AG04449 (cell line): Measurements from ENCODE around the gene ZNF341.

Experiments used
- CTCF ChIA-PET: fragments of 350-600 bp; formaldehyde crosslinking; extraction: SDS; loops from one replicate; lab custom pipeline; 2021; ENCODE audit warnings: antibody characterized with exemption; lab: Yijun Ruan, JAX
- POLR2A ChIA-PET: fragments of 400-600, 350-600 bp; formaldehyde crosslinking; extraction: SDS; loops from one replicate; lab custom pipeline; 2020; ENCODE audit warnings: antibody characterized with exemption, inconsistent platforms; lab: Yijun Ruan, JAX
- DNase-seq: peaks from one replicate; pipeline ENCODE4 v3.0.0-alpha.2; 2010; ENCODE audit warnings: low read depth, low spot score
- H3K4me3 ChIP-seq: 2 replicates; pipeline ENCODE4 v1.5.1; 2011; ENCODE audit warnings: low read depth, mild to moderate bottlenecking, control low read depth, low read length
- TF ChIP-seq, protein P1 (sequence below): IDR thresholded peaks from one replicate; pipeline ENCODE4 v1.5.1; 2011; ENCODE audit warnings: mild to moderate bottlenecking, moderate library complexity, low read length, control low read depth, inconsistent platforms; ENCODE audit not compliant: insufficient read depth; ENCODE audit errors: missing control alignments

The ZNF341 gene

GRCh38 chr20:33781945-33782344 lies 50.1 kb downstream of the ZNF341 start:
- POLR2A ChIA-PET, result no interaction called here
- H3K4me3 ChIP-seq, result no peak overlapping the region
- CTCF ChIA-PET, result interaction anchor here (0.7 to 1.4 kb wide), 2 partner anchors 49 to 347 kb away, joined by 3 read pairs; no protein-coding TSS in a partner anchor
- TF ChIP-seq, protein P1, sequence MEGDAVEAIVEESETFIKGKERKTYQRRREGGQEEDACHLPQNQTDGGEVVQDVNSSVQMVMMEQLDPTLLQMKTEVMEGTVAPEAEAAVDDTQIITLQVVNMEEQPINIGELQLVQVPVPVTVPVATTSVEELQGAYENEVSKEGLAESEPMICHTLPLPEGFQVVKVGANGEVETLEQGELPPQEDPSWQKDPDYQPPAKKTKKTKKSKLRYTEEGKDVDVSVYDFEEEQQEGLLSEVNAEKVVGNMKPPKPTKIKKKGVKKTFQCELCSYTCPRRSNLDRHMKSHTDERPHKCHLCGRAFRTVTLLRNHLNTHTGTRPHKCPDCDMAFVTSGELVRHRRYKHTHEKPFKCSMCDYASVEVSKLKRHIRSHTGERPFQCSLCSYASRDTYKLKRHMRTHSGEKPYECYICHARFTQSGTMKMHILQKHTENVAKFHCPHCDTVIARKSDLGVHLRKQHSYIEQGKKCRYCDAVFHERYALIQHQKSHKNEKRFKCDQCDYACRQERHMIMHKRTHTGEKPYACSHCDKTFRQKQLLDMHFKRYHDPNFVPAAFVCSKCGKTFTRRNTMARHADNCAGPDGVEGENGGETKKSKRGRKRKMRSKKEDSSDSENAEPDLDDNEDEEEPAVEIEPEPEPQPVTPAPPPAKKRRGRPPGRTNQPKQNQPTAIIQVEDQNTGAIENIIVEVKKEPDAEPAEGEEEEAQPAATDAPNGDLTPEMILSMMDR, result no peak
- DNase-seq, result no peak

GRCh38 chr20:33783256-33783655 lies 51.5 kb downstream of the ZNF341 start:
- CTCF ChIA-PET, result interaction anchor here (0.9 to 1.4 kb wide), 3 partner anchors 9 to 287 kb away, joined by 3 to 6 read pairs (median 3); no protein-coding TSS in a partner anchor
- POLR2A ChIA-PET, result no interaction called here

GRCh38 chr20:33783818-33784217 lies 52.0 kb downstream of the ZNF341 start:
- H3K4me3 ChIP-seq, result no peak overlapping the region
- ChIA-PET POLR2A (no interaction called here), CTCF (interaction anchor here (1.4 kb wide), 1 partner anchor 9 kb away, joined by 6 read pairs; no protein-coding TSS in a partner anchor)
- DNase-seq, result no peak
- TF ChIP-seq, protein P1, result no peak

More at GRCh38 chr20:33783256-33783655, 51.5 kb downstream of the ZNF341 start:
- TF ChIP-seq, protein P1, result no peak
- no peak for DNase-seq
- no peak overlapping the region for H3K4me3 ChIP-seq

DNA sequence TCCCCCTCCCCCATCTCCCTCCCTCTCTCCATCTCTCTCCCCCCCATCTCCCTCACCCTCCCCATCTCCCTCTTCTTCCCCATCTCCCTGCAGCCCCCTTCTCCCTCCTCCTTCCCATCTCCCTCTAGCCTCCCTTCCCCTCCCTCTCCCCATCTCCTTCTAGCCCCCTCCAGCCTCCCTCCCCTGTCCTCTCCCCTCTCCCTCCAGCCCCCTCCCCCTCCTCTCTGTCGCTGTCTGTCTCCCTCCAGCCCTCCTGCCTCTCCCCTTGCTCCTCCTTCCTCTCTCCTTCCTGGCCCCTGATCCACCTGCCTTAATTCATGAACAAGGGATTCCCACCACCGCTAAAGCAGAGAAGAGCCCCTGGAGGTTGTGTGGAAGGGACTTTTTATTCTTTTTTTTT lies 52.4 kb downstream of the ZNF341 start:
- DNase-seq, result no peak
- ChIA-PET CTCF (no interaction called here), POLR2A (no interaction called here)
- no peak overlapping the region for H3K4me3 ChIP-seq
- TF ChIP-seq, protein P1, result no peak

GRCh38 chr20:33785503-33785902 lies 53.7 kb downstream of the ZNF341 start:
- CTCF ChIA-PET, result no interaction called here
- TF ChIP-seq, protein P1, result no peak
- DNase-seq, result no peak
- POLR2A ChIA-PET, result no interaction called here
- no peak overlapping the region for H3K4me3 ChIP-seq

GRCh38 chr20:33787253-33787891 lies 55.6 kb downstream of the ZNF341 start:
- TF ChIP-seq, protein P1, result no peak
- no peak for DNase-seq
- ChIA-PET CTCF (no interaction called here), POLR2A (no interaction called here)
- H3K4me3 ChIP-seq, result no peak overlapping the region
